Cardiac septum (tissue), 1 donor: ENCODE results near the gene NHEJ1. TPM values are rescaled to one million over a fixed set of nuclear protein-coding genes. Genes with fewer than 3 reads are reported as not detected.

Source experiments
- DNase-seq: peaks from one replicate; pipeline ENCODE4 v3.0.0-alpha.2; 2020; ENCODE audit warnings: low spot score
- intact Hi-C: fragments of 100-400 bp; cut with DNase I; formaldehyde crosslinking; loops from one replicate; pipeline ENCODE4 v1.14.0; 2022
- total RNA-seq: library from RNA; stranded (reverse); fragmentation: NEBNext Ultra II Directional; extraction: Animal tissue kit (Norgen Biotek cat#: 25700); gene quantifications from one replicate; pipeline ENCODE4 v1.2.1, GENCODE V29; 2021
- donor health status: DM: no; HTN: no; CAD: no.

Gene NHEJ1
- total RNA-seq, 1 donor from 2014 or later, result 6.7 TPM

- DNase-seq, result no peak
- intact Hi-C loops, result no loop called here
These were observed 32.2 kb downstream of the NHEJ1 start for GRCh38 chr2:219128396-219128795.

GRCh38 chr2:219127037-219127635 is 33.5 kb downstream of the NHEJ1 start:
- intact Hi-C loops, result no loop called here
- no peak for DNase-seq

GRCh38 chr2:219126555-219126954 is 34.1 kb downstream of the NHEJ1 start:
- intact Hi-C loops, result no loop called here
- no peak for DNase-seq

GRCh38 chr2:219125886-219126270 is 34.7 kb downstream of the NHEJ1 start:
- intact Hi-C loops, result no loop called here
- DNase-seq, result no peak

GRCh38 chr2:219125225-219125885 is 35.3 kb downstream of the NHEJ1 start:
- DNase-seq, result no peak

GRCh38 chr2:219124381-219125110 is 36.1 kb downstream of the NHEJ1 start:
- no peak for DNase-seq
- intact Hi-C loops, result no loop called here

More at GRCh38 chr2:219125225-219125885, 35.3 kb downstream of the NHEJ1 start:
- intact Hi-C loops, result no loop called here

GRCh38 chr2:219123356-219124135 is 37.1 kb downstream of the NHEJ1 start:
- DNase-seq, result no peak
- intact Hi-C loops, result no loop called here

GRCh38 chr2:219122202-219122980 is 38.2 kb downstream of the NHEJ1 start:
- intact Hi-C loops, result no loop called here
- DNase-seq, result no peak

- intact Hi-C loops, result no loop called here
- DNase-seq, result no peak
These were observed 40.5 kb downstream of the NHEJ1 start for GRCh38 chr2:219120082-219120481.

- intact Hi-C loops, result loop anchor here (1.0 to 5.0 kb wide), 2 partner anchors 47 to 61 kb away; no protein-coding TSS in a partner anchor
- DNase-seq, result peak; percentile 83
These were observed 41.1 kb downstream of the NHEJ1 start for GRCh38 chr2:219119422-219120043.

- intact Hi-C loops, result loop anchor here (5.0 kb wide), 1 partner anchor 46 kb away; no protein-coding TSS in a partner anchor
- DNase-seq, result no peak
These were observed 42.1 kb downstream of the NHEJ1 start for GRCh38 chr2:219118504-219118903.

- no peak for DNase-seq
- intact Hi-C loops, result loop anchor here (5.0 kb wide), 1 partner anchor 45 kb away; no protein-coding TSS in a partner anchor
These were observed 43.6 kb downstream of the NHEJ1 start for GRCh38 chr2:219116776-219117646.

GRCh38 chr2:219112651-219113338 is 47.8 kb downstream of the NHEJ1 start:
- intact Hi-C loops, result no loop called here
- no peak for DNase-seq

GRCh38 chr2:219112062-219112406 is 48.6 kb downstream of the NHEJ1 start:
- intact Hi-C loops, result no loop called here
- no peak for DNase-seq

GRCh38 chr2:219111375-219112061 is 49.1 kb downstream of the NHEJ1 start:
- no peak for DNase-seq
- intact Hi-C loops, result no loop called here

- DNase-seq, result no peak
- intact Hi-C loops, result no loop called here
These were observed 51.1 kb downstream of the NHEJ1 start for GRCh38 chr2:219109471-219109870.

- DNase-seq, result peak; percentile 78
- intact Hi-C loops, result no loop called here
These were observed 52.9 kb downstream of the NHEJ1 start for GRCh38 chr2:219107758-219108157.
